ENCODE data around the gene ATP10D. TPM values are rescaled to one million over a fixed set of nuclear protein-coding genes. Genes with fewer than 3 reads are reported as not detected.

The ATP10D gene
- total and polyA plus RNA-seq, 9 of the 15 experiments (the other 6 are each of a cell fraction or from before 2014, with no cell fraction given): 0.10 to 0.36 (median 0.19) TPM; not detected in 1

GRCh38 chr4:47510506-47511143 is 25.6 kb downstream of the ATP10D start:
- H3K36me3 ChIP-seq (ENCODE audit: control insufficient read depth, insufficient read depth, low read length): no peaks in the 10 kb centered on the region
- no peak for ATAC-seq
- ChIA-PET CTCF (ENCODE audit: low intra/inter-chr PET ratio) (no interaction called here), POLR2A (no interaction called here)
- DNase-seq (ENCODE audit: extremely low read depth in 1 of 4, low spot score in 3 of 4): no peak
- H3K9me1 ChIP-seq (ENCODE audit: control insufficient read depth, insufficient read depth, low read length): no peaks in the 10 kb centered on the region
- H3K4me3 ChIP-seq: no peak overlapping the region
- in situ Hi-C loops (cut with MboI) (no loop called here), intact Hi-C loops (cut with micrococcal nuclease) (no loop called here)
- H2AFZ ChIP-seq (ENCODE audit: low read depth, low read length): no peak overlapping the region
- no peaks in the 10 kb centered on the region for H4K20me1 ChIP-seq (replicated peaks; ENCODE audit: control insufficient read depth, insufficient read depth, low read length)
- H3K4me1 ChIP-seq (replicated peaks in 1 of 2; ENCODE audit: control insufficient read depth in 2 of 2, insufficient read depth in 2 of 2, low read length in 2 of 2): no peaks in the 10 kb centered on the region
- BruUV-seq (replicated peaks): no TSS peak
- no peak overlapping the region for H3K9ac ChIP-seq (ENCODE audit: insufficient read depth in 1 of 2, low read depth in 2 of 2, low read length in 2 of 2)
- H3K27ac ChIP-seq (ENCODE audit: extremely low read depth, low read depth, low read length): no peak overlapping the region
- no peaks in the 10 kb centered on the region for H3K9me3 ChIP-seq (replicated peaks; ENCODE audit: control insufficient read depth, insufficient read depth, low read depth, low read length)
- TF ChIP-seq RAD51 (IDR thresholded peaks at IDR 0.05; ENCODE audit: borderline replicate concordance, low read depth) (no peak), POLR2H (tag; IDR thresholded peaks at IDR 0.05; ENCODE audit: low read depth) (no peak), POLR2AphosphoS5 (IDR thresholded peaks at IDR 0.05; ENCODE audit: control insufficient read depth, insufficient read depth, low read depth, low read length) (no peak), L3MBTL2 (IDR thresholded peaks at IDR 0.05) (no peak), NCOR1 (IDR thresholded peaks at IDR 0.05) (no peak), FOXK2 (conservative IDR thresholded peaks at IDR 0.05 in 1 of 2, IDR thresholded peaks at IDR 0.05 in 1 of 2; ENCODE audit: low read depth in 2 of 2) (no peak), SMARCC2 (IDR thresholded peaks at IDR 0.05; ENCODE audit: low read depth) (no peak), MTA3 (IDR thresholded peaks at IDR 0.05; ENCODE audit: borderline replicate concordance) (no peak), ETS2 (tag; IDR thresholded peaks at IDR 0.05; ENCODE audit: borderline replicate concordance, poor library complexity, severe bottlenecking) (no peak), ZNF41 (CRISPR knock-in tag; conservative IDR thresholded peaks at IDR 0.05) (no peak), MYNN (IDR thresholded peaks at IDR 0.05) (no peak), MYNN (CRISPR knock-in tag; IDR thresholded peaks at IDR 0.05) (no peak), SIRT6 (IDR thresholded peaks at IDR 0.05; ENCODE audit: low read depth, low read length) (no peak), SETDB1 (IDR thresholded peaks at IDR 0.05; ENCODE audit: low read length) (no peak), ZNF431 (CRISPR knock-in tag; IDR thresholded peaks at IDR 0.05) (no peak), ZNF217 (CRISPR knock-in tag; IDR thresholded peaks at IDR 0.05) (no peak), KAT2B (IDR thresholded peaks at IDR 0.05; ENCODE audit: low read depth, low read length) (no peak)
- TF ChIP-seq, protein P1, sequence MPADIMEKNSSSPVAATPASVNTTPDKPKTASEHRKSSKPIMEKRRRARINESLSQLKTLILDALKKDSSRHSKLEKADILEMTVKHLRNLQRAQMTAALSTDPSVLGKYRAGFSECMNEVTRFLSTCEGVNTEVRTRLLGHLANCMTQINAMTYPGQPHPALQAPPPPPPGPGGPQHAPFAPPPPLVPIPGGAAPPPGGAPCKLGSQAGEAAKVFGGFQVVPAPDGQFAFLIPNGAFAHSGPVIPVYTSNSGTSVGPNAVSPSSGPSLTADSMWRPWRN (IDR thresholded peaks at IDR 0.05; ENCODE audit: low read depth): no peak
- H3K4me2 ChIP-seq (ENCODE audit: insufficient read depth, low read length): no peak overlapping the region
- H3K27me3 ChIP-seq (ENCODE audit: control insufficient read depth in 2 of 2, insufficient read depth in 2 of 2, low read length in 2 of 2): no peaks in the 10 kb centered on the region
- FAIRE-seq: no peak
- 0% methylated on average over 2 of the region's 2 CpGs for WGBS (ENCODE audit: insufficient coverage, low coverage, missing lambda C conversion rate)
- H3K79me2 ChIP-seq (ENCODE audit: control insufficient read depth, insufficient read depth, low read length): no peaks in the 10 kb centered on the region
